ENCODE measurements around the gene TBC1D1.

TBC1D1 gene

GRCh38 chr4:38071801-38072431, 181.0 kb downstream of the TBC1D1 start:
- Mint-ChIP-seq H3K27me3 (ENCODE audit: low read depth) (no peaks in the 10 kb centered on the region), H3K4me1 (ENCODE audit: low read depth) (peaks cover 14% of the 10 kb centered on the region), H3K9me3 (no peaks in the 10 kb centered on the region), H3K36me3 (ENCODE audit: low read depth) (peaks cover 17% of the 10 kb centered on the region), H3K4me3 (no peak overlapping the region), H3K27ac (no peak overlapping the region)
- DNase-seq (ENCODE audit: low spot score) = no peak

DNA sequence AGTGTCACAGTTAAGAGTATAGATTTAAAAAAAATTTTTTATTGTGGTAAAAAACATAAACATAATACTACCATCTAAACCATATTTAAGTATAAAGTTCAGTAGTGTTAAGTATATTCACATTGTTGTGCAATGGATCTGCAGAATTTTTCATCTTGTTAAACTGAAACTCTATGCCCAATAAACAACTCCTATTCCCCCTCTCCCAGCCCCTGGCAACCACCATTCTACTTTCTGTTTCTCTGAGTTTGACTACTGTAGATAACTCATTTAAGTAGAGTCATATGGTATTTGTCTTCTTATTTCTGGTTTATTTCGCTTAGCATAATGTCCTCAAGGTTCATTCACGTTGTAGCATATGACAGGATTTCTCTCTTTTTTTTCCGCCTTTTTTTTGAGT, 181.7 kb downstream of the TBC1D1 start:
- no peak overlapping the region for H3K27ac Mint-ChIP-seq
- DNase-seq (ENCODE audit: low spot score) = no peak
- H3K9me3 Mint-ChIP-seq = no peaks in the 10 kb centered on the region
- H3K36me3 Mint-ChIP-seq (ENCODE audit: low read depth) = peaks cover 20% of the 10 kb centered on the region
- H3K4me1 Mint-ChIP-seq (ENCODE audit: low read depth) = peaks cover 14% of the 10 kb centered on the region
- no peak overlapping the region for H3K4me3 Mint-ChIP-seq
- H3K27me3 Mint-ChIP-seq (ENCODE audit: low read depth) = no peaks in the 10 kb centered on the region

GRCh38 chr4:38073596-38074234, 182.8 kb downstream of the TBC1D1 start:
- peaks cover 22% of the 10 kb centered on the region for H3K36me3 Mint-ChIP-seq (ENCODE audit: low read depth)
- no peak for DNase-seq (ENCODE audit: low spot score)
- H3K27ac Mint-ChIP-seq = no peak overlapping the region
- no peaks in the 10 kb centered on the region for H3K27me3 Mint-ChIP-seq (ENCODE audit: low read depth)
- H3K4me1 Mint-ChIP-seq (ENCODE audit: low read depth) = peaks cover 14% of the 10 kb centered on the region
- no peak overlapping the region for H3K4me3 Mint-ChIP-seq
- no peaks in the 10 kb centered on the region for H3K9me3 Mint-ChIP-seq

- H3K27me3 Mint-ChIP-seq (ENCODE audit: low read depth) = no peaks in the 10 kb centered on the region
- H3K27ac Mint-ChIP-seq = no peak overlapping the region
- peaks cover 4% of the 10 kb centered on the region for H3K4me1 Mint-ChIP-seq (ENCODE audit: low read depth)
- no peak overlapping the region for H3K4me3 Mint-ChIP-seq
- H3K36me3 Mint-ChIP-seq (ENCODE audit: low read depth) = peaks cover 27% of the 10 kb centered on the region
- DNase-seq (ENCODE audit: low spot score) = no peak
- H3K9me3 Mint-ChIP-seq = no peaks in the 10 kb centered on the region
Observed at GRCh38 chr4:38075370-38076152, 184.7 kb downstream of the TBC1D1 start.

- no peak for DNase-seq (ENCODE audit: low spot score)
- H3K27ac Mint-ChIP-seq = no peak overlapping the region
- H3K4me3 Mint-ChIP-seq = no peak overlapping the region
- H3K36me3 Mint-ChIP-seq (ENCODE audit: low read depth) = peaks cover 27% of the 10 kb centered on the region
- no peaks in the 10 kb centered on the region for H3K9me3 Mint-ChIP-seq
- peaks cover 4% of the 10 kb centered on the region for H3K4me1 Mint-ChIP-seq (ENCODE audit: low read depth)
- H3K27me3 Mint-ChIP-seq (ENCODE audit: low read depth) = no peaks in the 10 kb centered on the region
Observed at GRCh38 chr4:38076153-38076669, 185.3 kb downstream of the TBC1D1 start.

DNA sequence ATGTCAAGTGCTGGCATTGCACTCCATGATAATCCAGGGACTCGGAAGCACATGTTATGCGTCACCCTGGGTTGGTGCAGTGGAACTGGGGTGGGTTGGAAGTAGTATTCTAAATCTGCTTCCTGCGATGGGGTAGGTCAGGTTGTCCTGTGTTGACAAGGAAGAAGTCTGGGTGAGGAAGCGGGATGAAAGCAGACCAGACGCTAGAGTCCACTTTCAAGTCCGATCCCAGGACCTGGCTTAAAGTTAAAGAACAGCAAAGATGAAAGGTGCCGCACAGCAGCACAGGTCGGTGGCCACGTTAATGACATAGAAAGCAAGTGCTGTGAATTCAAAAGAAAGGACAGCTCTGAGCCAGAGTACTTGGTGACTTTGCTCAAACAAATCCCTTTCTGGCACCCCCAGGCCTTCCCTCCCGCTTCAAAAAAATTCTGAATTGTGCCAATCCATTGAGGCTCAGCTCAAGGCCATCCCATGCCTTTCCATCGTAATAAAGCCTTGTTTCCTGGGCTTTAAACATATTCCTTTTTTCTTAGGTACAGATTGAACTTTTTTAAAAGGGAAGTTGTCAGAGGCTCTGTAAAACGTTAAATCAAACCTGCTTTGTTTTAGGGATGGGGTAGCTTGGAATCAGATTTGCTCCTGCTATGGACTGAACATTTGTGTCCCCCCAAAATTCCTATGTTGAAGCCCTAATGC, 187.1 kb downstream of the TBC1D1 start:
- peaks cover 26% of the 10 kb centered on the region for H3K36me3 Mint-ChIP-seq (ENCODE audit: low read depth)
- H3K27ac Mint-ChIP-seq = no peak overlapping the region
- H3K4me1 Mint-ChIP-seq (ENCODE audit: low read depth) = peaks cover under 1% of the 10 kb centered on the region

DNA sequence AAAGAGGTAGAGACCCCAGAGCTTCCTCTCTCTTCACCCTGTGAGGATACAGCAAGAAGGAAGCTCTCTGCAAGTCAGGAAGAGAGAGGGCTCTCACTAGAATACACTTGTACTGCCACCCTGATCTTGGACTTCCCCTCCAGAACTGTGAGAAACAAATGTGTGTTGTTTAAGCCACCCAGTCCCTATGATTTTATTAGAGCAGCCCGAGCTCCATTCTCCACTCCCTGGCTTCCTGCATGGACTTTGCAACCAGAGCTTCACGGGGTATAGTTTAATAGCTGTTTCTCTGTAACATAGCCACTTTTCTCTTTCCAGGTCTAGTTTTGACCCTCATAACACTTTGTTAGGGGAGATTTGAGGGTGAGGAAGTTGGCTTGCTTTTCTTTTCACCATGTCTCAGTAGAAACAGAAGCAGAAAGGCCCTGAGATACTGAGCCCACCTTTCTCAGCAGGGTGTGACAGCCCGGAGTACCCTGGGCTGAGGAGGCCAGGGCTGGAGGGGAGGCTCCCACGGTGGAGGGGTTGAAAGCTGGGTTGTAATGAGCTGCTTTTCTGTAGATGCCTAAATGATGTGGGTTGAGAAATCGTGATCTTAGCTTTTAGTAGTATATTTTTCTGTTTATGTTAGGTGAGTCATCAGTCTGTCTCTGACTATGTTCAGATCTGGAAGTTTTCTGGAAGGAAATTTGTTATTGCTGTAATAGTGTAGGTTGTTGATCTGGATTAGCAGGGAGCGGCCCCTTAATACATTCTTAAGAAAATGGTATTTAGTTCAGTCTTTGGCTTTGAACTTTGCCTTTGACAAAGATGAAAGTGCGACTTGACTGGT, 187.9 kb downstream of the TBC1D1 start:
- no peaks in the 10 kb centered on the region for H3K9me3 Mint-ChIP-seq
- no peak overlapping the region for H3K4me3 Mint-ChIP-seq
- H3K36me3 Mint-ChIP-seq (ENCODE audit: low read depth) = peaks cover 21% of the 10 kb centered on the region
- H3K27ac Mint-ChIP-seq = no peak overlapping the region
- no peaks in the 10 kb centered on the region for H3K27me3 Mint-ChIP-seq (ENCODE audit: low read depth)
- H3K4me1 Mint-ChIP-seq (ENCODE audit: low read depth) = no peaks in the 10 kb centered on the region
- no peak for DNase-seq (ENCODE audit: low spot score)

More for the DNA sequence above, 187.1 kb downstream of the TBC1D1 start:
- no peaks in the 10 kb centered on the region for H3K27me3 Mint-ChIP-seq (ENCODE audit: low read depth)
- no peaks in the 10 kb centered on the region for H3K9me3 Mint-ChIP-seq
- no peak overlapping the region for H3K4me3 Mint-ChIP-seq
- DNase-seq (ENCODE audit: low spot score) = no peak

GRCh38 chr4:38080061-38080974, 189.4 kb downstream of the TBC1D1 start:
- Mint-ChIP-seq H3K4me3 (no peak overlapping the region), H3K4me1 (ENCODE audit: low read depth) (no peaks in the 10 kb centered on the region), H3K36me3 (ENCODE audit: low read depth) (peaks cover 17% of the 10 kb centered on the region), H3K9me3 (no peaks in the 10 kb centered on the region), H3K27me3 (ENCODE audit: low read depth) (no peaks in the 10 kb centered on the region), H3K27ac (no peak overlapping the region)
- DNase-seq (ENCODE audit: low spot score) = no peak

- Mint-ChIP-seq H3K4me1 (ENCODE audit: low read depth) (no peaks in the 10 kb centered on the region), H3K9me3 (no peaks in the 10 kb centered on the region), H3K36me3 (ENCODE audit: low read depth) (peaks cover 18% of the 10 kb centered on the region), H3K27me3 (ENCODE audit: low read depth) (no peaks in the 10 kb centered on the region), H3K27ac (no peak overlapping the region), H3K4me3 (no peak overlapping the region)
- no peak for DNase-seq (ENCODE audit: low spot score)
Observed at GRCh38 chr4:38082021-38082420, 191.1 kb downstream of the TBC1D1 start.

DNA sequence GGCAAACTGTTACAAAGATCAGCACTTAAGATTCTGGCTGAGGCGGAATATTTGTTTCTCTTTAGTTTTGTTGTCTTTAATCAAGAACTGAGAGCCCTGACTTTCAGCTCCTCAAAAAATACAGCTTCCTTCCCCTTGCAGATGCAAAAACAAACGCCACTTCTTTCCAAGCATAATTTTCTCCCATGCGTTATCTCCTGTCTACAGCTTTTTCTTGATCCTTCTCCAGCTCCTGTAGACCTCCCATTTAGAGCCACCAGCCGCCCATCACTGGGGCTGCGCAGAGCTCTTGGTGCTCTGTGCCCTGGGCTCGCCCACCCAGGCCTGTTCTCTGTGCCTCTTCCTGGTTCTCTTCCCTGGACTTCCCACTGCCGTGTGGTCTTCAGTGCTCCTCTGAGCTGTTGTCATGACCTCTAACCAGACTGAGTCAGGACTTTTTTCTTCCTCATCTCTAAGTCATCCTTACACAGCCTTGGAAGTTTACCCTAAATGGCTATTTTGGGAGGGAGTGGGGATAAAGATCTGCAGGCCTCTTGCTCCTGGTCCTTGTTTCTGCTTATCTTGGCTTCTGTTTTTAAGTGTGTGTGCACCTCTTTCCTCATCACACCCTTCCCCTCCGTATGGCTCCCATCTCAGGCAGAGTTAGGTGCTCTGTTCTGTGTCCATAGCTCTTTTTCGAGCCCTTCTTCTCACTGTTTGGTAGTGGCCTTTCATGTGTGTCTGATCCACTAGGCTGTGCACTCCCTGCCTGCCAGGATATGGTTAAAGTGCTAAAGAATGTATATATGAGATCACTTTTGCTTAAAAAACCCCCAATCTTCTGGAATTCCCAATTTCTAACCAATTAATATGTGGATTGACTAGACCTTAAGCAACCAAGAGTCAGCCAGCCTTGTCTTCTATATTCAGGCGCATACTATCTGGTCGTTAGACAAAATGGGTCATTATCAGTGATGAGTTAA, 191.8 kb downstream of the TBC1D1 start:
- Mint-ChIP-seq H3K4me1 (ENCODE audit: low read depth) (no peaks in the 10 kb centered on the region), H3K9me3 (no peaks in the 10 kb centered on the region), H3K4me3 (no peak overlapping the region), H3K27me3 (ENCODE audit: low read depth) (no peaks in the 10 kb centered on the region), H3K36me3 (ENCODE audit: low read depth) (peaks cover 16% of the 10 kb centered on the region), H3K27ac (no peak overlapping the region)
- no peak for DNase-seq (ENCODE audit: low spot score)

DNA sequence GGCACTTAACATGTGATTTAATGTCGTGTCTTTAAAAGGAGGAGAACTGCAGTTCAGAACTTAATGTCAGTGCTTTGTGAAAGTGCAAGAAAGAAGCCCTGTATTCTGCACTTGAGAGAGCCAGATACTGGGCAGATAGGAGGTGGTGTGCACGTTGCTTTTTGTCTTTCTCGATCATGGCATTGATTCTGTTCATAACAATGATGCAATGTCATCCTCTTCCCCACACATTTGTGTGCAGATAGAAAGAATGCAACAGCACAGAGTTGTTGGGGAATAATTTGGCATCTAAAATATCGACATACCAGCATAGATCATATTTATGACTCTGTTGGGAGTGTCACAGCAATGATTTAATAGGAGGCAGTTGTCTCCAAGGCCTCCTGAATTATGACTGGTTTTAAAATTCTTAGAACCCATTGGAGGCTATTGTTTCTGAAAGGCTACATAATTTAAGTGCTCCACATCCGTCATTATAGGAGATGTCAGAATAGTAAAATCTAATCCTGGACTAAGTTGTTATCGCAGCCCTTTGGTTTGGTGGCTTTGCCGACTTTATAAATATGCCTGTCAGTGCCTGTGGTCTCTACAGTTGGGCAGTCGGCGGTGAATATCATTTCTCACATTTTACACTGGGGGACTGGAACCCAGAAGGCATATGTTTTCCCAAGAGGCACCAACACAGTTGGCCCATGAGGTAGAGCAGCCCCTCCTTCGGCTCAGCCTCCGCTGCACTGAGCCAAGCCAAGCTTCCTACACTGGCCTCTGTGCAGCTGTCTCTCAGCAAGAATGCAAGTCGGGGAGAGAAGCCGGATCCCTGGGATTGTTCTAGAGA, 194.2 kb downstream of the TBC1D1 start:
- H3K36me3 Mint-ChIP-seq (ENCODE audit: low read depth) = peaks cover 10% of the 10 kb centered on the region
- no peak for DNase-seq (ENCODE audit: low spot score)
- H3K27me3 Mint-ChIP-seq (ENCODE audit: low read depth) = no peaks in the 10 kb centered on the region
- no peak overlapping the region for H3K27ac Mint-ChIP-seq
- H3K4me3 Mint-ChIP-seq = no peak overlapping the region
- H3K9me3 Mint-ChIP-seq = no peaks in the 10 kb centered on the region
- H3K4me1 Mint-ChIP-seq (ENCODE audit: low read depth) = no peaks in the 10 kb centered on the region

Measured in T-helper 2 cell treated with Interferon-gamma antibody and Interleukin-4, amounts not matched to agents 5 μg/mL and 100 μg/mL, for 36 hours (primary cell).